NCI-H2196 treated with DMSO at 0.1 percent for 48 hours (cell line): Measurements from ENCODE around the gene ESRRA.

ENCODE experiments used
- DNase-seq: peaks from one replicate; lab custom pipeline; 2025; ENCODE audit not compliant: unreplicated experiment; lab: John Stamatoyannopoulos, UW

The ESRRA gene

GRCh38 chr11:64327375-64327774, 22.1 kb downstream of the ESRRA start:
- DNase-seq = no peak

DNA sequence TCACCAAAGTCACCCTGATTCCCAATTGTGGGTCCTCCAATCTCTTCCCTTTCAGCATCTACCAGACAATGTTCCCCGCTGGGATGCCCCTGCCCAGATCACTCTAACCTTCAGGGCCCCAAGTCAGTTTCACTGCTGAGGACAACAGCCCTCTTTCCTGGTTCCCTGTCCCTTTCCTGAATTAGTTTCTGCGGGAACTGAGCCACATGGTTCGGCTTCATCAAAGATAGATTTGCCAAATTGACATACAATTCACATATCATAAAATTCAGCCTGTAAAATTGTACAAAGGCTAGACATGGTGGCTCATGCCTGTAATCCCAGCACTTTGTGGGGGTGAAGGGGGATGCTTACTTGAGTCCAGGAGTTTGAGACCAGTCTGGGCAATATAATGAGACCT, 22.7 kb downstream of the ESRRA start:
- no peak for DNase-seq

- DNase-seq = no peak
Observed at GRCh38 chr11:64330888-64331287, 25.6 kb downstream of the ESRRA start.

DNA sequence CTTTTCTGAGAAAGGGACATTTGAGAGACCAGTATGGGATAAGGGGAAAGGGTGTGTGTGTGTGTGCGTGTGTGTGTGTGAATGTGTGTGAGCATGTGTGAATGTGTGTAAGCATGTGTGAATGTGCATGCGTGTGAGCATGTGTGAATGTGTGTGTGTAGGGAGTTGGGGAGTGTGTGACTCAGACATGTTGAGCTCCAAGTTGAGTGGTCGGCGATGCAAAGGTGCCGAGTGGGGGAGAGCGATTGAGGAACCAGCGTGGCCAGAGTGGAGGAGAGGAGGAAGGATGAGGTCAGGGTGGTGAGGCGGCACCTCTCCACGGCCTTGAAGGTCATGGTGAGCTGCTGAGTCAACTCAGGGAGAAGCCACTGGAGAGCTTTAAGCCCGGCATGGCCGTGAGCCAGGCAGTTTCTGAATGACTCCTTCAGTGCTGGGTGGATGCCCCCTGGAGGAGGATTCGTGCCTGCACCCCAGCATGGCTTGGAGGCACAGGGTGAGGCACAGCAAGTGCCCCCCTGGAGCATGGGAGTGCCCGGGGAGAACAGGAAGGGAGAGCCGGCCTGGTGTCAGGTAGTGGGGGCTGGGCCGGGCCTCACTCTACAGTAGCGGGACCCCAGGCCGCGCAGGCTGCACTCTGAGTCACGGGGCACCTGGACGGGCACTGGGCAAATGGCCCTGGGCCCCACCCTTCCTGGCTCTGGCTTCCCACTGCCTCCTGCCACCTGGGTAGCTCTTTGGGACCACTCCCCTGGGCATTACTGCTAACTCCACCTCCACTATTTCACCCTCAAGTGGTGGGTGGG, 26.4 kb downstream of the ESRRA start:
- DNase-seq = peak; percentile 59

GRCh38 chr11:64333556-64333955, 28.2 kb downstream of the ESRRA start:
- no peak for DNase-seq

- DNase-seq = peak; percentile 70
Observed at GRCh38 chr11:64334764-64335735, 29.7 kb downstream of the ESRRA start.

DNA sequence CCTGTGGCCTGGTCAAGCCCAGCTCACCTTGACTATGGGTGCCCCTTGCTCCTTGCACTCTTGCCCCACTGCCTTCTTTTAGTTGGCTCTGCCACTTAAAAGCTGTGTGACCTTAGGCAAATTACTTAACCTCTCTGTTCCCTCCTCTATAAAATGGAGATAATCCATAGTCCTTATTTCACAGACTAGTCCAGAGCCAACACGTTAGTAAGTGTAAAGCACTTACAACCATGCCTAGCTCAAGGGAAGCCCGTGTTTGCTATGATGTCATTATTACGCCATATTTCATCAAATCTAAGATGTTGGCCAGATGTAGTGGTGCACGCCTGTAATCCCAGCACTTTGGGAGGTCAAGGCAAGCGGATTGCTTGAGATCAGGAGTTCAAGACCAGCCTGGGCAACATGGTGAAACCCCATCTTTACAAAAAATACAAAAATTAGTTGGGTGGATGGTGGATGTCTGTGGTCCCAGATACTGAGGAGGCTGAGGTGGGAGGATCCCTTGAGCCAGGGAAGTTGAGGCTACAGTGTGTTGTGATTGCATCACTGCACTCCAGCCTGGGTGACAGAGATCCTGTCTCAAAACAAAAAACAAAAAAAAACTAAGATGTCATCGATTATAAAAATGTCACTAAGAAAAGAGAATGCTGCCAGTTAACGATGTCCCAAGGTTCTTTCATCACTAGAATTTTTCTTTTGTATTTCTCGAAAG, 32.4 kb downstream of the ESRRA start:
- DNase-seq = no peak

GRCh38 chr11:64338716-64339115, 33.4 kb downstream of the ESRRA start:
- DNase-seq = no peak

DNA sequence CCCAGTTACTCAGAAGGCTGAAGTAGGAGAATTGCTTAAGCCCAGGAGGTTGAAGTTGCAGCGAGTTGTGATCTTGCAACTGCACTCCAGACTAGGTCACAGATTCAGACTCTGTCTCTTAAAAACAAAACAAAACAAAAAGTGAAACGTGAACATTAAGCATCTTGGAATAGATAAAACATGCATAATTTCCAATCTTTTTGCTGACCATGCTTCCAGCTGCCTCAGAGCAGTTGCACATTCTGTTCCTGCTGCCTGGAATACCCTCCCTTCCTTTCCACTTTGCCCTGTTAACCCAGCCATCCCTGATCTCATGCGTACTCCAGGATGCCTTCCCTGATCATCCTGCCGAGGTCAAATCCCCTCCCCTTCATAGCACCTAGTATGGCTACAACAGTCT, 34.0 kb downstream of the ESRRA start:
- DNase-seq = no peak

GRCh38 chr11:64339754-64340408, 34.6 kb downstream of the ESRRA start, which contains the start of gene CCDC88B:
Gene CCDC88B (plus strand): TSS chr11:64340204. CDS start chr11:64340267, 63 bp downstream.
- DNase-seq = no peak

GRCh38 chr11:64340671-64341335, 35.5 kb downstream of the ESRRA start:
- DNase-seq = no peak

DNA sequence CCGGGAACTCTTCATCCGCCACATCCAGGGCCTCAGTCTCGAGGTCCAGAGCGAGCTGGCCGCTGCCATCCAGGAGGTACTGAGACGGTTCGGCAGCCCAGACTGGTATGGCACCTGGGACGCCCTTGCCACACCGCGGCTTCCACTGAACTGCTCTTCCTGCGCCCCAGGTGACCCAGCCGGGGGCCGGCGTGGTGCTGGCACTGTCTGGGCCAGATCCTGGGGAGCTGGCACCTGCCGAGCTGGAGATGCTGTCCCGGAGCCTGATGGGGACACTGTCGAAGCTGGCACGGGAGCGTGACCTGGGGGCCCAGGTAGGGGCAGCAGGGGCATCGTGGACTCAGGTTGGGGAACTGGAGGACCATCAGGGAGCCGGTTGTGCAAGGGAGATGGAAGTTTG, 36.1 kb downstream of the ESRRA start:
- DNase-seq = no peak

DNA sequence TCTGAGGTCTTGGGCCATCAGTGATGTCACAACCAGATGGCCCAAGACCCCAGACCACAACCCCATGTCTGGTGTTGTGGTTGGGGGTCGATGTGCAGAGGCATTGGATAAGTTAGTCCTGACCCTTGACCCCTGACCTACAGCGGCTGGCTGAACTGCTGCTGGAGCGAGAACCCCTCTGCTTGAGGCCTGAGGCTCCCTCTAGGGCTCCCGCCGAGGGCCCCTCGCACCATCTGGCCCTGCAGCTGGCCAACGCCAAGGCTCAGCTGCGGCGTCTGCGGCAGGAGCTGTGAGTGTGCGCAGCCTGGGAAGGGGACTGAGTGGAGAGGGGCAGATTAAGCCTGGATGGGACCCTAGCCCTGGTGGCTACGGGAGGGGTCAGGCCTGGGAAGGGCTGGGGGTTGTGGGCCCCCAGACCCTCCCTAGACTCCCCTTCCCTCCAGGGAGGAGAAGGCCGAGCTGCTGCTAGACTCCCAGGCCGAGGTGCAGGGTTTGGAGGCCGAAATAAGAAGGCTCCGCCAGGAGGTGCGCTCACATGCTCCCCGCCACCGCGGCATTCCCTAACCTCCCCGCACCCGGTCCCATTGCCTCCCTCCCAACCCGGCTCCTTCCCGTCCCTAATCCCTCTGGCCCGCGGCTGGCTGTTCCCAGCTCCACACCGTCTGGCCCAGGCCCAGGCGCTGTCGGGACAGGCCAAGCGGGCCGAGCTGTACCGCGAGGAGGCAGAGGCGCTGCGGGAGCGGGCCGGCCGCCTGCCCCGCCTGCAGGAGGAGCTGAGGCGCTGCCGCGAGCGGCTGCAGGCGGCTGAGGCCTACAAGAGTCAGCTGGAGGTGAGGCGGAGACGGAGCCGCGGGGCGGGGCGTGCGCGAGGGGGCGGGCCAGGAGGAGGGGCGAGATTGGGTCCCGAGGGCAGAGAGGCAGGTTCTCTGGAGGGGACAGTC, 36.8 kb downstream of the ESRRA start:
- DNase-seq = peak; percentile 80

DNA sequence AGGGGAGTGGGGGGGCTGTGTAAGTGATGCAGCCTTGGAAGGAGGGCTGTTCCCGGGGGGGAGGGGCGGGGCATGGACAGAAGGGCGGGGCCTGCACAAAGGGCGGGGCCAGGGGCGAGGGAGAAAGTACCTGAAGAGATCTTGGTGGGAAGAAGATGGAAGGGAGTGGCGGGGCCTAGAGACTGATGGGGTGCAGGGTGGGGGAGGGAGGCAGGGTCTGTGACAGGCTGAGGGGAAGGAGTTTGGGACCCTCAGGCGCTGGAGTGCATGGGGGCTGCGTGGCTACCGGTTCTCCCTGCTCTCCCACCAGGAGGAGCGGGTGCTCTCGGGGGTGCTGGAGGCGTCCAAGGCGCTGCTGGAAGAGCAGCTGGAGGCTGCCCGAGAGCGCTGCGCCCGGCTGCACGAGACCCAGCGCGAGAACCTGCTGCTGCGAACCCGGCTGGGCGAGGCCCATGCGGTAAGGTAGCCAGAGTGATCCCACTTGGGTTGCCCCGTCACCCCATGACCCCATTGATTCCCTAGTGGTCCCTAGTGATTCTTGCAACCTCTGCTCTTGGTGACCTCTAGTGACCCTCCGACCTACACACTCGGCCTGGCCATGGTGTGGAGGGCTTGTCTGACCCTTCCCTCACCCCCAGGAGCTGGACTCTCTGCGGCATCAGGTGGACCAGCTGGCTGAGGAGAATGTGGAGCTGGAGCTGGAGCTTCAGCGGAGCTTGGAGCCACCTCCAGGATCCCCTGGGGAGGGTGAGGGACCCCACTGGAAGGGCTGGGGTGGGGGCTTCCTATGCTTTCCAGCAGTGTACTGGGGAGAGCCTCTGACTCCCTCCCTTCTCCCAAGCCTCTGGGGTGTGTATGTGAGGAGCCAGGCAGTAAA, 37.8 kb downstream of the ESRRA start:
- DNase-seq = no peak

- DNase-seq = no peak
Observed at GRCh38 chr11:64343767-64344559, 38.6 kb downstream of the ESRRA start.

GRCh38 chr11:64344787-64345186, 39.5 kb downstream of the ESRRA start:
- DNase-seq = no peak

GRCh38 chr11:64347193-64347867, 42.0 kb downstream of the ESRRA start:
- no peak for DNase-seq
